Measurements from ENCODE around the gene NRCAM.

Gene NRCAM

GRCh38 chr7:108193594-108194498, 262.4 kb downstream of the NRCAM start:
- DNase-seq = peak; percentile 93

GRCh38 chr7:108190891-108191290, 265.3 kb downstream of the NRCAM start:
- DNase-seq = no peak

- no peak for DNase-seq
These were observed 266.4 kb downstream of the NRCAM start for GRCh38 chr7:108189733-108190388.

- no peak for DNase-seq
These were observed 267.5 kb downstream of the NRCAM start for GRCh38 chr7:108188724-108189123.

- peak; percentile 63 for DNase-seq
These were observed 274.9 kb downstream of the NRCAM start for GRCh38 chr7:108181073-108181985.

- DNase-seq = peak; percentile 99
These were observed 277.8 kb downstream of the NRCAM start for GRCh38 chr7:108178398-108178797.

GRCh38 chr7:108171164-108171563, 285.1 kb downstream of the NRCAM start:
- DNase-seq = no peak

- no peak for DNase-seq
These were observed 286.0 kb downstream of the NRCAM start for GRCh38 chr7:108170251-108170650.

GRCh38 chr7:108167460-108167859, 288.8 kb downstream of the NRCAM start:
- DNase-seq = no peak

GRCh38 chr7:108166687-108167086, 289.5 kb downstream of the NRCAM start:
- DNase-seq = peak; percentile 26

GRCh38 chr7:108165723-108166122, 290.5 kb downstream of the NRCAM start:
- DNase-seq = no peak

GRCh38 chr7:108164946-108165345, 291.3 kb downstream of the NRCAM start:
- DNase-seq = no peak

GRCh38 chr7:108164342-108164741, 291.9 kb downstream of the NRCAM start:
- no peak for DNase-seq

GRCh38 chr7:108158776-108159175, 297.5 kb downstream of the NRCAM start:
- DNase-seq = no peak

- DNase-seq = no peak
These were observed 298.5 kb downstream of the NRCAM start for GRCh38 chr7:108157606-108158335.

GRCh38 chr7:108156897-108157605, 299.2 kb downstream of the NRCAM start:
- DNase-seq = no peak

- no peak for DNase-seq
These were observed 304.0 kb downstream of the NRCAM start for GRCh38 chr7:108152198-108152597.

GRCh38 chr7:108149908-108150307, 306.3 kb downstream of the NRCAM start:
- no peak for DNase-seq

- DNase-seq = no peak
These were observed 307.1 kb downstream of the NRCAM start for GRCh38 chr7:108149119-108149518.

GRCh38 chr7:108147031-108147563, 309.1 kb downstream of the NRCAM start:
- peak; percentile 97 for DNase-seq

- DNase-seq = peak; percentile 85
These were observed 310.0 kb downstream of the NRCAM start for GRCh38 chr7:108146070-108146842.
